Activated CD8-positive, alpha-beta T cell treated with anti-CD3 and anti-CD28 coated beads for 36 hours (primary cell): Measurements from ENCODE around the gene CARD6. TPM values are rescaled to one million over a fixed set of nuclear protein-coding genes. Genes with fewer than 3 reads are reported as not detected.

Experiments used
- ATAC-seq: fragments of 200-7000 bp; cut with Tn5 transposase; one replicate; pipeline ENCODE4 v1.10.0; 2021; ENCODE audit warnings: mild to moderate bottlenecking, moderate library complexity
- CTCF ChIA-PET: fragments of 350-600 bp; sonication (Branson Sonifier 250); formaldehyde crosslinking; loops from one replicate; lab custom pipeline; 2021; ENCODE audit warnings: antibody characterized with exemption; lab: Charles Lee
- POLR2A ChIA-PET: fragments of 350-600 bp; sonication (Branson Sonifier 250); formaldehyde crosslinking; loops from one replicate; lab custom pipeline; 2021; ENCODE audit warnings: antibody characterized with exemption; lab: Charles Lee
- DNase-seq: peaks from one replicate; pipeline ENCODE4 v3.0.0-alpha.2; 2020
- H3K27ac Mint-ChIP-seq: one replicate; pipeline ENCODE4 v1.8.0; 2021; ENCODE audit warnings: mild to moderate bottlenecking, mixed read lengths
- H3K27me3 Mint-ChIP-seq: one replicate; pipeline ENCODE4 v1.8.0; 2021; ENCODE audit warnings: mixed read lengths
- H3K36me3 Mint-ChIP-seq: one replicate; pipeline ENCODE4 v1.8.0; 2021; ENCODE audit warnings: low read depth, mixed read lengths
- H3K4me1 Mint-ChIP-seq: one replicate; pipeline ENCODE4 v1.8.0; 2021; ENCODE audit warnings: low read depth, mixed read lengths
- H3K4me3 Mint-ChIP-seq: one replicate; pipeline ENCODE4 v1.8.0; 2021; ENCODE audit warnings: mild to moderate bottlenecking, moderate library complexity, mixed read lengths
- H3K9me3 Mint-ChIP-seq: one replicate; pipeline ENCODE4 v1.8.0; 2021; ENCODE audit warnings: mixed read lengths
- intact Hi-C: fragments of 100-400 bp; cut with micrococcal nuclease; formaldehyde crosslinking; loops from one replicate; pipeline ENCODE4 v1.10.0; 2022
- total RNA-seq, 2 experiments: library from RNA; stranded (reverse); gene quantifications; one replicate each; pipeline ENCODE4 v1.2.3, GENCODE V29; 2021
- TF ChIP-seq, protein P1 (sequence below): fragments of 200-600 bp; IDR thresholded peaks from one replicate; pipeline ENCODE4 v1.8.0; 2022; ENCODE audit warnings: antibody characterized with exemption, mild to moderate bottlenecking

Gene CARD6
- total RNA-seq, 2 experiments from 2014 or later: 1.2 to 1.4 TPM

DNA sequence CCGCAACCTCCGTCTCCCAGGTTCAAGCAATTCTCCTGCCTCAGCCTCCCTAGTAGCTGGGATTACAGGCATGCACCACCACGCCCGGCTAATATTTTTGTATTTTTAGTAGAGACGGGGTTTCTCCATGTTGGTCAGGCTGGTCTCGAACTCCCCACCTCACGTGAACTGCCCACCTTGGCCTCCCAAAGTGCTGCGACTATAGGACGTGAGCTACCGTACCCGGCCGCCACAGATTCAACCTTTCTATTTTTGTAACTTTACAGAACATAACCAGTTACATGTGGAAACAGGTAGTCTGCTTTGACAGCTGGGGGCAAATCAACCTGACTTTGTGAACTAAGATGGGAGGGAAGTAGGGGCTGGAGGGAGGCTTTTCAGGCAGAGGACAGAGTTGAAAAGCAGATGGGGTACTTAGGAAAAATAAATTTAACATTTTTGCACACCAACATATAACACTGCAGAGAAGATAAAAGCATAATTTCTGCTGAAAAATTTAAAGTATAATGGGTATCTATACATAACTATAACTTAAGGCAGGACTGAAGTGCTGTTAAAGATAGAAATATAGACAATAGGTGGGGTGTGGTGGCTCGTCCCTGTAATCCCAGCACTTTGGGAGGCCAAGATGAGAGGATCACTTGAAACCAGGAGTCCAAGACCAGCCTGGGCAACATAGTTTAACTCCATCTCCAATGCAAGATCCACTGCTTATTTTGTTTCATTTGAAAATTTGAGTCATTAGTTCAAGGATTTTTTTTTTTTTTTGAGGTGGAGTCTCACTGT is 11.2 kb upstream of the CARD6 start:
- TF ChIP-seq, protein P1, sequence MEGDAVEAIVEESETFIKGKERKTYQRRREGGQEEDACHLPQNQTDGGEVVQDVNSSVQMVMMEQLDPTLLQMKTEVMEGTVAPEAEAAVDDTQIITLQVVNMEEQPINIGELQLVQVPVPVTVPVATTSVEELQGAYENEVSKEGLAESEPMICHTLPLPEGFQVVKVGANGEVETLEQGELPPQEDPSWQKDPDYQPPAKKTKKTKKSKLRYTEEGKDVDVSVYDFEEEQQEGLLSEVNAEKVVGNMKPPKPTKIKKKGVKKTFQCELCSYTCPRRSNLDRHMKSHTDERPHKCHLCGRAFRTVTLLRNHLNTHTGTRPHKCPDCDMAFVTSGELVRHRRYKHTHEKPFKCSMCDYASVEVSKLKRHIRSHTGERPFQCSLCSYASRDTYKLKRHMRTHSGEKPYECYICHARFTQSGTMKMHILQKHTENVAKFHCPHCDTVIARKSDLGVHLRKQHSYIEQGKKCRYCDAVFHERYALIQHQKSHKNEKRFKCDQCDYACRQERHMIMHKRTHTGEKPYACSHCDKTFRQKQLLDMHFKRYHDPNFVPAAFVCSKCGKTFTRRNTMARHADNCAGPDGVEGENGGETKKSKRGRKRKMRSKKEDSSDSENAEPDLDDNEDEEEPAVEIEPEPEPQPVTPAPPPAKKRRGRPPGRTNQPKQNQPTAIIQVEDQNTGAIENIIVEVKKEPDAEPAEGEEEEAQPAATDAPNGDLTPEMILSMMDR: no peak
- intact Hi-C loops: loop anchor here (10.0 kb wide), 1 partner anchor 75 kb away; the partner anchor contains the start of gene TTC33
- peak overlapping the region; percentile 29 for H3K4me3 Mint-ChIP-seq
- no peaks in the 10 kb centered on the region for H3K9me3 Mint-ChIP-seq
- DNase-seq: no peak
- H3K27ac Mint-ChIP-seq: peak overlapping the region; percentile 42
- ATAC-seq: no peak
- ChIA-PET POLR2A (interaction anchor here (0.6 to 3.4 kb wide), 12 partner anchors 12 to 422 kb away, joined by 3 to 12 read pairs (median 4); partner anchors contain the start of gene CARD6), CTCF (interaction anchor here (0.8 kb wide), 1 partner anchor 56 kb away, joined by 3 read pairs; no protein-coding TSS in a partner anchor)
- no peaks in the 10 kb centered on the region for H3K27me3 Mint-ChIP-seq
- peaks cover 50% of the 10 kb centered on the region for H3K4me1 Mint-ChIP-seq
- peaks cover 89% of the 10 kb centered on the region for H3K36me3 Mint-ChIP-seq

DNA sequence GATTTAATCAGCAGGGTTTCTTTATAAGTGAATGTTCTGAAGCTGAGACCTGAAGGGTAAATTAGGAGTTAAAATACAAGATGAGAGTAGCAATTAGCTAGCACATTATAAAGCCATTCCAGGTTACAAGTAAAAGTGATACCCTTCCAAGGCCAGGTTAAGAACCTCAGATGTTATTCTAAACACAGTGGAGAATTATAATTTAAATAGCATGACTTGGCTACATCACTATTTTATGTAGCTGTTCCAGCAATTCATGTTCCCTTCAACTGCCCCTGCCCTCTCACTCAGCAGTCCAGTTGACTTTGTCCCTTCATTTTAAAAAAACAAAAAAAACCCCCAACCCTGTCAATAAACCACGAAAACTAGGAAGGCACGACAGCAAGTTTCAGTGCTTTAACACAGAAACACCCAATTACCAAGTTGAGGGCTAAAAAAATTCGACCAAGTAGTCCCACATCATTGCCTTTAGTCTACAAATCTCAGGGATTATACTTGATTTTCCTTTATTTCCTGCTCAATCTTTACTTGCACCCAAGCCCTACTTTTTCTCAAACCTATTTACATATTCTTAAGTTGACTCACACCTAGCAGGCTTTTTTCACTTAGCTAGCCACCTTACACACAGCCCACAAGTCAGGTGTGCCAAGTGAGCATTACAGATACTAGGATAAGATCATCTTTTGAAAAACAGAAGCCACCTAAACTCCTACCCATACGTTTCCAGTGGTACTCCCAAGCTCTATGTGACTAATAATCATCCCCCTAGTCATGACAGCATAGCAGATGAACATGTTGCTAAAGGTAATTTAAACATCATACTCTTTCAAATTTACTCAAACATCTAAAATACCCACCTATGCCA is 9.6 kb upstream of the CARD6 start:
- CTCF ChIA-PET: interaction anchor here (1.0 to 2.5 kb wide), 3 partner anchors 23 to 145 kb away, joined by 3 to 8 read pairs (median 4); partner anchors contain the start of gene PRKAA1
- POLR2A ChIA-PET: interaction anchor here (0.7 to 4.9 kb wide), 11 partner anchors 9 to 1660 kb away, joined by 3 to 36 read pairs (median 4); partner anchors contain the start of genes CARD6 and TTC33
- intact Hi-C loops: loop anchor here (10.0 kb wide), 1 partner anchor 77 kb away; the partner anchor contains the start of gene TTC33
- H3K27ac Mint-ChIP-seq: peak overlapping the region; percentile 100
- DNase-seq (peak; percentile 56), ATAC-seq (peak; percentile 32)
- peaks cover 54% of the 10 kb centered on the region for H3K4me1 Mint-ChIP-seq
- H3K9me3 Mint-ChIP-seq: peaks cover under 1% of the 10 kb centered on the region
- H3K27me3 Mint-ChIP-seq: no peaks in the 10 kb centered on the region
- H3K36me3 Mint-ChIP-seq: peaks cover 89% of the 10 kb centered on the region
- H3K4me3 Mint-ChIP-seq: peak overlapping the region; percentile 93
- TF ChIP-seq, protein P1: no peak

DNA sequence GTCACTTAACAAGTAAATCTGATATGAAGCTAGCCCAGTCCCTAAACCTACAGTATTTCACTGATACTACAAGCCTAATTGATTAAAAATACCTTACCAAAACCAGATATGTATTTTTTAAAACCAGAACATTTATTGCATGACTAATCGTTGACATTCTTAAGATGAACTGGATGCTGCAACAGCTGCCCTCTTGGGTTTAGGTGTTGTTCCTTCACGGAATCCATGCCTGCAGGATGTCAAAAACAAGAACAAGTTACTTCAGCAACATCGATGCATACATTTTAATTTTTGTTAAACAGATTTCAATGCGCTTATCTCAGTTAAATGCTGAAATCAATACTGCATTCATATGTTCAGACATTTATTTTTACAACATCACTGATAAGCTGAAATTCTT is 8.8 kb upstream of the CARD6 start:
- H3K4me3 Mint-ChIP-seq: peak overlapping the region; percentile 93
- TF ChIP-seq, protein P1: no peak
- H3K9me3 Mint-ChIP-seq: peaks cover 4% of the 10 kb centered on the region

DNA sequence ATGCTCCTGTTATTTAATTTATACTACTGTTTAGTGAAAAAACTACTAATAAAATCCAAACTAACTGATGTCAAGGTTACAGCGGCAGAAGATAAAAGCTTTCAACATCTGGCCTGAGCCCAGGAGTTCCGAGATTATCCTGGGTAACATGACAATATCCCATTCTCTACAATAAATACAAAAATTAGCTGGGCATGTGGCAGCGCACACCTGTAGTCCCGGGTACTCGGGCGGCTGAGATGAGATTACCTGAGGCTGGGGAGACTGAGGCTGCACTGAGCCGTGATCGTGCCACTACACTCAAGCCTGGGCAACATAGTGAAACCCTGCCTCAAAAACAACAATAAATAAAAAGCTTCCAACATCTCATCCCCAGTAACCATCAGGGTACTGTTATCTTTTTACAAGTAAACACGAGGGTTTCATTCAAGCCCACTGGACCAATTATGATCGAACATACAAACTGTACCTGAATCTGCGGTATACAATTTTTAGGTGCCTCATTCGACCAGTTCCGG is 7.4 kb upstream of the CARD6 start:
- no peak for DNase-seq
- peak overlapping the region; percentile 93 for H3K4me3 Mint-ChIP-seq
- peaks cover 47% of the 10 kb centered on the region for H3K4me1 Mint-ChIP-seq
- intact Hi-C loops: loop anchor here (10.0 kb wide), 1 partner anchor 79 kb away; the partner anchor contains the start of gene TTC33
- POLR2A ChIA-PET: interaction anchor here (0.6 to 4.9 kb wide), 11 partner anchors 10 to 152 kb away, joined by 3 to 36 read pairs (median 4); partner anchors contain the start of genes PRKAA1 and TTC33
- TF ChIP-seq, protein P1: no peak
- peaks cover 4% of the 10 kb centered on the region for H3K9me3 Mint-ChIP-seq
- peaks cover 67% of the 10 kb centered on the region for H3K36me3 Mint-ChIP-seq
- ATAC-seq: no peak
- CTCF ChIA-PET: interaction anchor here (1.4 to 2.5 kb wide), 2 partner anchors 35 to 79 kb away, joined by 3 to 8 read pairs; partner anchors contain the start of gene PRKAA1
- peak overlapping the region; percentile 100 for H3K27ac Mint-ChIP-seq
- H3K27me3 Mint-ChIP-seq: no peaks in the 10 kb centered on the region

More for the DNA sequence above, 8.8 kb upstream of the CARD6 start:
- Mint-ChIP-seq H3K27ac (peak overlapping the region; percentile 100), H3K36me3 (peaks cover 81% of the 10 kb centered on the region), H3K4me1 (peaks cover 55% of the 10 kb centered on the region), H3K27me3 (no peaks in the 10 kb centered on the region)
- ATAC-seq (no peak), DNase-seq (no peak)
- intact Hi-C loops: loop anchor here (10.0 kb wide), 1 partner anchor 78 kb away; the partner anchor contains the start of gene TTC33
- CTCF ChIA-PET: interaction anchor here (1.0 to 2.5 kb wide), 4 partner anchors 24 to 146 kb away, joined by 3 to 8 read pairs (median 4); partner anchors contain the start of gene PRKAA1
- POLR2A ChIA-PET: interaction anchor here (0.7 to 4.9 kb wide), 11 partner anchors 9 to 1661 kb away, joined by 3 to 36 read pairs (median 4); partner anchors contain the start of genes CARD6 and TTC33
